Measurements from ENCODE around the gene TPSG1.
"Not testable (repeated sequence)": the region's sequence is repeated elsewhere in the genome, so short reads cannot be mapped to it uniquely, and the experiment has no call there.

DNA sequence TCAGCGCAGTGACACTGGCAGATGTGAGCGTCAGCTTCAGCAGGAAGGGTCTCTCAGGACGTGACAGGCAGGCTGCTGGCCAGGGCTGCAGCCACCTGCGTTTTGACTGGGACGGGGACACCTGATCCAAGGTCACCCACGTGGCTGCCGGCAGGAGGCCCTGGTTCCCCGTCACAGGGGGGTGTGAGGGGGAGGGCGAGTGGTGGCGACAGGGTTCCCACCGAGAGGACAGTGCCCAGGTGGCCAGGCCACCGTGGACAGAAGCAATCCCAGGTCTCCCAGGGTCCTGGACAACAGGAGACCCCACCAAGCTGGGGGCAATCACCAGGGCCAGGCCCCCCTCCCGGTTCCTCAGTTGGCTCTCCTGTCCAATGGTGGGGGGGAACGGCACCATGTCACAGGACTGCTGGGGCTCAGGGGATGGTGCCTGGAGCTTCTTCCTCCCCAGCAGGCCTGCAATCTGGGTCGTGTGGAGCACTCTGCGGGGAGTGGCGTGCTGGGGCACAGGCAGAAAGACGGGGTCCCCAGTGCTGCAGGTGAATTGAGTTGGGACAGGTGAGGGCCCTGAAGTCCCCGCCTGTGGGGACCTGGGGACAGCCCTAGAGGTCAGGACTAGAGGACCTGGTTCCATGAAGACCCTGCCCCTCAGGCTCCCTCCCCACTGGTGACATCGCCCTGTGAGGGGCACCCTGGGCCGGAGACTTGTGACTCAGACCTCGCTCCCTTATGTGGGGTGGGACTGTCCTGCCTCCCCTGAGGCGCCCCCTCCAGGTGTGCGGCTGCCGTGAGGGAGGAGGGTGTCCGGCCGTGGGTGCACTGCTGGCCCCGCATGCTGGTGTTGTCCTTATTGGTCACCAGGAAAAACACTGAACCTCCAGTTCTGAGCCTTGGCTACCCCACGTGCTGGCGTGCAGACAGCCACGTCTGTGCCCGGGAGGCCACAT lies 19.1 kb upstream of the TPSG1 start:
- not testable (repeated sequence) for TF ChIP-seq POLR2AphosphoS5 (IDR thresholded peaks at IDR 0.05; ENCODE audit: low read depth, low read length); POLR2A (IDR thresholded peaks at IDR 0.05; ENCODE audit: low read depth, low read length); TAF1 (IDR thresholded peaks at IDR 0.05; ENCODE audit: low read depth, low read length); POU2F2 (IDR thresholded peaks at IDR 0.05; ENCODE audit: low read depth, low read length); SPI1 (IDR thresholded peaks at IDR 0.05; ENCODE audit: low read depth, low read length); PAX5 (IDR thresholded peaks at IDR 0.05; ENCODE audit: insufficient read depth, low read length, severe bottlenecking)

Data from GM12891 (cell line).